GM18502 (cell line): Measurements from ENCODE around the gene MEF2C.
"Not testable (repeated sequence)": the region's sequence is repeated elsewhere in the genome, so short reads cannot be mapped to it uniquely, and the experiment has no call there.

Experiments used
- ATAC-seq: cut with Tn5 transposase; IDR thresholded peaks from one replicate; pipeline ENCODE4 v1.9.1; 2021; ENCODE audit warnings: mild to moderate bottlenecking; ENCODE audit not compliant: unreplicated experiment, poor library complexity

MEF2C gene

DNA sequence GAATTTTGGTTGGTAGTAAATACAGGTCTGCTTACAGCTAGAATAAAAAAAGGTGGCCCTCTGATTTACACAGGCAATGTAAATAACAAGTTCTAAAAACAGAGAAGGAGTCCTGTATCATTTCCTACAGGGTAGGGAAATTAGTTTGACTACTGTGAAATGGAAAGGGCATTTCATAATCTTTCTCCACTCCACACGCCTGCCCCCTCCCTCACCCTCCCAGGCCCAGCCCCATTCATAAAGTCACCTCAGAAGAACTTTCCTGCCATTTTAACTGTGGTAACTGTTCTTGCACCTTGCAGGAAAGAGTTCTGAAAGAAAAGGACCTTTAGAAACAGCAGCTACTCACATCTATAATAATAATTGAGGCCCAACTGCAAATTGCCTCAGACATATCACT lies 69.7 kb downstream of the MEF2C start:
- ATAC-seq = no peak

GRCh38 chr5:88808153-88808552 lies 74.8 kb downstream of the MEF2C start:
- peak; percentile 77 for ATAC-seq

- no peak for ATAC-seq
Measured at GRCh38 chr5:88807327-88807726, 75.7 kb downstream of the MEF2C start.

DNA sequence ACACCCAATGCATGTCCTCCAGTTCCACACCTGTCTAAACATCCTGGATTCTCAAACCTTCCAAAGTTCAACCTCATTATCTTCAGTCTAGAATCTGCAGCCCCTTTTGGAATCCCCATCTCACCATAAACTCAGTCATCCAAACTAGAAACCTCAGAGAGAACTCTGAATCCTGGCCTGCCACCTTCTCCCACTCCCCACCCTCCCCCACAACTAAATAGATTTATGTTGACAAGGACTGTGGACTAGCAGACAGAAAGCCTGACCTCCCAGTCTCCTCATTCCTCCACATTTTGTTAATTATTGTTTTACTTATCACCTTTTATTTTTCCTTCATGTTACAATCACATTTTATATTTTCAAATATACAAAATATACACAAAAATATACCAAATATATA lies 76.6 kb downstream of the MEF2C start:
- ATAC-seq = no peak

GRCh38 chr5:88805151-88805784 lies 77.7 kb downstream of the MEF2C start:
- ATAC-seq = peak; percentile 62

DNA sequence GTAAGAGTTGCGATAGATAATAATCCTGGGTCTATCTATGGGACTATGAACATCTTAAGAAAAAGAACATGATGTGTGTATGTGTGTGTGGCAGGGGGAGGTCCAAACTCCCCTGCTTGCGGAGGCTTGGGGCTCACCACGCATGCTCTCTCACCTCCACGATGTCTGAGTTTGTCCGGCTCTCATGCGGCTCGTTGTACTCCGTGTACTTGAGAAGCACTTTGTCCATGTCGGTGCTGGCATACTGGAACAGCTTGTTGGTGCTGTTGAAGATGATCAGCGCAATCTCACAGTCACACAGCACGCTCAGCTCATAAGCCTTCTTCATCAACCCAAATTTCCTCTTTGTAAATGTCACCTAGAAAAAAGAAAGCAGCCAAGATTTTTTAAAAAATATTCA lies 78.5 kb downstream of the MEF2C start:
- ATAC-seq = no peak

DNA sequence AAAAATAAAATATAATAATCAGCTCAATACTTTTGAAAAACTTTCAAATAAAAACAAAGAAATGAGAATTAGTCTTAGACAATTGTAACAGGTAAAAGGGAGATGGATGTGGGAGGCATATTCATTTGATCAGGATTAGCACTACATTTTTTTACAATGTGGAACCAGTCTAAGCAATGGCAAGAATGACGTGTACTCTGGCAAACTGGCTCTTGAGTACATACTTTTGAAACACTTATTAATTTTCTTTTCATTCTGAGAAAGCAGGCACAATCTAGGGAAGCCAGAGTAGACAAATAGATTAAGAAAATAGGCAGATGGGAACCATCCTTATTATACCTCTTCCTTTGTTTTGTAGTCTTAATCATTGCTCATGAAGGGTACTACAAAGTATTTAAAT lies 79.7 kb downstream of the MEF2C start:
- no peak for ATAC-seq

GRCh38 chr5:88799938-88800535 lies 82.9 kb downstream of the MEF2C start:
- ATAC-seq = no peak

- ATAC-seq = not testable (repeated sequence)
Measured at GRCh38 chr5:88798933-88799332, 84.1 kb downstream of the MEF2C start.

DNA sequence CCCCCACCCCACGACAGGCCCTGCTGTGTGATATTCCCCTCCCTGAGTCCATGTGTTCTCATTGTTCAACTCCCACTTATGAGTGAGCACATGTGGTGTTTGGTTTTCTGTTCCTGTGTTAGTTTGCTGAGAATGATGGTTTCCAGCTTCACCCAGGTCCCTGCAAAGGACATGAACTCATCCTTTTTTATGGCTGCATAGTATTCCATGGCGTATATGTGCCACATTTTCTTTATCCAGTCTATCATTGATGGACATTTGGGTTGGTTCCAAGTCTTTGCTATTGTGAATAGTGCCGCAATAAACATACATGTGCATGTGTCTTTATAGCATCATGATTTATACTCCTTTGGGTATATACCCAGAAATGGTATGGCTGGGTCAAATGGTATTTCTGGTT lies 89.2 kb downstream of the MEF2C start:
- ATAC-seq = not testable (repeated sequence)

- ATAC-seq = peak; percentile 76
Measured at GRCh38 chr5:88792144-88792840, 90.7 kb downstream of the MEF2C start.

DNA sequence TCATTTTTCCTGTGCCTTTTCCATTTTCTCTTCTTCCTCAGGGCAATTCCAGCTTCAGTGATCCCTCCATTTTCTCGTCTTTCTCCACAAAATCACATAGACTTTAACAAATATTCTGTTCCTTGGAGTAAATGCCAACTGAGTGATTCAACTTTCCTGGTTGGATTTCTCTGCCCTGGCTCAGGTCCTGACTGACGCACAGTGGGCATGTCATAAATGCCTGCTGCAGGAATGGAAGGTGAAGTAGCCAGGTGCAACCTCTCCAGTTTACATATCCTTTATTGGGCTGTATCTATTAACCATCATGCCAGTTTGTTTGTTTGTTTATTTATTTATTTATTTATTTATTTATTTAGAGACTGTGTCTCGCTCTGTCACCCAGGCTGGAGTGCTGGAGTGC lies 95.1 kb downstream of the MEF2C start:
- no peak for ATAC-seq

DNA sequence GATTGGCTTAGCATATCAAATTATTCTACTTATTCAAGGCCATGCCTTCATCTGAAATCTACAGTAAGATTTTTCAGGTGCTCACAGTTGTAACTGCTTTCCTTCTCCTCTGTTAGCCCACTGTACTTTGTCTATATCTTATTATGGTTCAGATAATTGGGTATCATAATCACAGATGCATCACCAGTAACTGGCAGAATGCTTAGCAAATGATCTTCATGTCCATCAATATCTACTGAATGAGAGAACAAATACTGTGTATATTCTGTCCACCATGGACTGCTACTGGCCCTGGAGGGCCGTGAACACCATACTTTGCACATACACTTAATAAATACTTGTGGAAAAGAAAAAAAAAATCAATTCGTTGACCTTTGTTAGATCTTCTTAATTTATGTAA lies 96.2 kb downstream of the MEF2C start:
- ATAC-seq = no peak

GRCh38 chr5:88785746-88786565 lies 97.0 kb downstream of the MEF2C start:
- ATAC-seq = peak; percentile 72

DNA sequence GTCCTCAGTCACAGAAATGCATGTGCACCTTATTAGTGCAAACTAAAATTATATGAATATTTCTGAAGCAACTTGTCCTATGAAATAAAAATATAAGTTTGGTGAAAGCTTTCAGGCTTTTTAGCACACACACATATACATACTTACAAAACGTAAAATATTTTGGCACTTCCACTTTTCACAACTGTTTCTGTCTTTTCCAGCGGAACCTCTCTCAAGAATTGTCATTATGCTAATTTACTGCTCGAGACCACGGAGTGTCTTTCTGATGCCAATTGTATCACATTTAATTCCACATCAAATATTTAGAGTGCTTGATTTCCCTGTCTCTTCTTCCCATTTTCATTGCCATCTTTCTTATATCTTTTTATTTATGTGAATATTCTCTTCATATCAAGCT lies 100.4 kb downstream of the MEF2C start:
- ATAC-seq = no peak

DNA sequence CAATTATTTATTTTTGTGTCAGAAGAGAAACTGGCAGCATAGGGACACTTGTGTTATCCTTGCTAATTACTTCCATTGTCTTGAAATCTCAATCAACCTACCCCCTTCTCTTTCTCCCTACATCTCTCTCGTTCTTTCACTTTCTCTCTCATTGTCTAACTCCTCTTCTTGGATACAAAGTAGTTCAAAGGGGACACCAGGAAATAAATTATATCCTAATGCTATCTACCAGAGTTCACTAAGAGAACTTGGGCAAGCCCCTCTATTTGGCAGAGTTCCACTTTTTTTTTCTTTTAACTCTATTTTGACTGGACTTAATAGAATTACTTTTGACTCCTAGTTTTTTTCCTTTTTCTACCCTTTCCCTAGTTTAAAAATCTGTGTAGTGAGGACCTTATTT lies 102.2 kb downstream of the MEF2C start:
- no peak for ATAC-seq

GRCh38 chr5:88778736-88779135 lies 104.2 kb downstream of the MEF2C start:
- ATAC-seq = no peak

DNA sequence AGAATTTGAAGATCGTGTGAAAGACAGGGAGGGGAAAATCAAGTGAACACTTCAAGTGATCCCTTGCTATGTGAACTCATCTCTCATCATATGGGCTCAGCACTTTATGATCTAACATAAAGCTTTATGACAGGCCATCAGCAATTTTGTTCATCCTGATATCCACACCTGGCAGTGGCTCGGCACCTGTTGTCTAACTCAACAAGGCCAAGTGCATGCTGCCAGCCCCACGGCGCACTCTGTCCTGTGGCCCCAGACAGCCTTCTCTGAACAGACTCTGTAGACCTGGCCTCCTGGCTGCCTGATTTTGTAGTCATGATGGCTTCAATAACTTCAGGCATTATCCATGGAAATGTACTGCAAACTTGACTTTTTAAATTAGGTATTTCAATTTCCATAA lies 106.3 kb downstream of the MEF2C start:
- no peak for ATAC-seq

DNA sequence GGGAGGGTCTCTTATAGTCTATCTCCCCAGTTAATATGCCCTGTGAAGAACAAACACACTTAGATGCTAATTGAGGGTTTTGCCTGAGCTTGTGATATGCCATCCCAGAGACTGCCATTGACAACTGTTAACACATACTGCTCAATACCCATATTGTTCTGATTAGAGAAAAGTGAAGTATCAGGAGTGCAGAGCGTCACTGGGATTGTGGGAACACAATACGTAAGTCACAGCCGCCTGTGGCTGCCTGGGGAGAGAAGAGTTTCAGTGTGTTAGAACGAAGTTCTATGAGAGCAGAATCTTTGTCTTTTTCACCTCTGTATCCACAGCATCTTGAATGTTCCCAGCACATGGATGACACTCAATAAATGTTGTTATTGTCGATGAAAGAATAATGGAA lies 110.2 kb downstream of the MEF2C start:
- ATAC-seq = no peak

DNA sequence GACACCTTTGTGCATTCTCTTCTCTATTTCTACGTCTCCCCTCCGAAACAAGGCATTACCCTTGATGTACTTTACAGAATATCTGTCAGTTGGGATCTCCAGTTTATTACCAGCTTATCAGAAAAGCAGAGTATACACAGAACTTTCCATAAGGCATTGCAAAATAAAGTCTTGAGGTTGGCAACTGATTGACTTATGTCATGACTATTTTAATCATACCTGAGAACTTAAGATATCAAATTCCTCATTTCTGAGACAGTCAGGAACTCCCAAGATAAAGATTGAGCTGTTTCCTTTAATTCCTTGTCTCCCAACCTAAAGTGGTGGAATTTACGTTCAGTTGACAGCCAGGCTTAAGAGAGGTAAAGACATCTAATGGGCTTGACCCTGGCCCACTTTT lies 110.9 kb downstream of the MEF2C start:
- no peak for ATAC-seq
